HepG2 (cell line): ENCODE data around the gene IER5L. TPM values are rescaled to one million over a fixed set of nuclear protein-coding genes. Genes with fewer than 3 reads are reported as not detected.

ENCODE experiments used
- CENPT ChIP-seq: sonication (generic); formaldehyde crosslinking; IDR thresholded peaks from 2 replicates; pipeline ENCODE4 v1.8.0; 2022; ENCODE audit warnings: low read depth, mild to moderate bottlenecking, moderate library complexity, missing genetic modification reagents
- DR1 ChIP-seq: sonication (generic); formaldehyde crosslinking; IDR thresholded peaks from 2 replicates; pipeline ENCODE4 v1.8.0; 2021; ENCODE audit warnings: mild to moderate bottlenecking, missing genetic modification reagents, inconsistent platforms
- FOXP1 ChIP-seq, 2 experiments: fragments of 450-650 bp in 1 of 2; IDR thresholded peaks; 2 replicates each; pipeline ENCODE4 v1.6.1; 2017 to 2018; ENCODE audit warnings: antibody characterized with exemption in 1 of 2
- FOXP4 ChIP-seq: sonication (generic); formaldehyde crosslinking; IDR thresholded peaks from 2 replicates; pipeline ENCODE4 v1.4.0; 2020; ENCODE audit warnings: missing genetic modification reagents
- KDM5B ChIP-seq: sonication (generic); formaldehyde crosslinking; IDR thresholded peaks from 2 replicates; pipeline ENCODE4 v1.4.0; 2020; ENCODE audit warnings: missing genetic modification reagents, mild to moderate bottlenecking, borderline replicate concordance
- KMT2B ChIP-seq: IDR thresholded peaks from 2 replicates; pipeline ENCODE4 v1.6.1; 2016; ENCODE audit warnings: missing genetic modification reagents, missing compliant biosample characterization
- MBD4 ChIP-seq: IDR thresholded peaks from 2 replicates; pipeline ENCODE4 v1.6.1; 2012; ENCODE audit warnings: low read length, inconsistent platforms, borderline replicate concordance
- MTA1 ChIP-seq: sonication (generic); formaldehyde crosslinking; IDR thresholded peaks from 2 replicates; pipeline ENCODE4 v1.4.0; 2020; ENCODE audit warnings: missing genetic modification reagents, mild to moderate bottlenecking, borderline replicate concordance
- SMYD3 ChIP-seq: sonication (generic); formaldehyde crosslinking; IDR thresholded peaks from 2 replicates; pipeline ENCODE4 v1.8.1; 2023; ENCODE audit warnings: mild to moderate bottlenecking, missing genetic modification reagents
- SUZ12 ChIP-seq: fragments of 150-350 bp; IDR thresholded peaks from 2 replicates; pipeline ENCODE4 v1.6.1; 2014; ENCODE audit warnings: low read depth, low read length
- TAF1 ChIP-seq: sonication (generic); formaldehyde crosslinking; IDR thresholded peaks from 2 replicates; pipeline ENCODE4 v1.4.0; 2020; ENCODE audit warnings: missing genetic modification reagents
- TBX3 ChIP-seq: fragments of 450-650 bp; IDR thresholded peaks from 2 replicates; pipeline ENCODE4 v1.6.1; 2017; ENCODE audit warnings: antibody characterized with exemption, mild to moderate bottlenecking, inconsistent platforms, borderline replicate concordance
- ZBTB4 ChIP-seq: sonication (generic); formaldehyde crosslinking; IDR thresholded peaks from 2 replicates; pipeline ENCODE4 v1.4.0; 2020; ENCODE audit warnings: missing genetic modification reagents, mild to moderate bottlenecking, borderline replicate concordance
- ZBTB42 ChIP-seq: sonication (generic); formaldehyde crosslinking; IDR thresholded peaks from 2 replicates; pipeline ENCODE4 v1.5.0; 2020; ENCODE audit warnings: mild to moderate bottlenecking, missing genetic modification reagents
- ZFP82 ChIP-seq: sonication (generic); formaldehyde crosslinking; IDR thresholded peaks from 2 replicates; pipeline ENCODE4 v1.5.1; 2020; ENCODE audit warnings: mild to moderate bottlenecking, missing genetic modification reagents, borderline replicate concordance
- ZMYM3 ChIP-seq: sonication (generic); formaldehyde crosslinking; IDR thresholded peaks from 2 replicates; pipeline ENCODE4 v1.5.1; 2020; ENCODE audit warnings: mild to moderate bottlenecking, missing genetic modification reagents
- ZNF451 ChIP-seq: sonication (generic); formaldehyde crosslinking; IDR thresholded peaks from 2 replicates; pipeline ENCODE4 v1.5.0; 2020; ENCODE audit warnings: mild to moderate bottlenecking, missing genetic modification reagents
- ZNF574 ChIP-seq: sonication (generic); formaldehyde crosslinking; IDR thresholded peaks from 2 replicates; pipeline ENCODE4 v1.4.0; 2020; ENCODE audit warnings: missing genetic modification reagents
- ZNF800 ChIP-seq: sonication (generic); formaldehyde crosslinking; IDR thresholded peaks from 2 replicates; pipeline ENCODE4 v1.4.0; 2020; ENCODE audit warnings: missing genetic modification reagents
- polyA plus RNA-seq, 8 experiments: library from polyadenylated mRNA; depleted of rRNA in 3 of 8; stranded (reverse) in 7 of 8; unstranded in 1 of 8; fragments of >200 nt; fragmentation: Illumina TruSeq in 4 of 8; extraction: Trizol in 4 of 8; gene quantifications; 2 replicates each; pipeline versions ENCODE4 v1.2.1 to v1.2.3, GENCODE V29; 2011 to 2016; ENCODE audit warnings: low read depth in 4 of 8, missing spikeins in 1 of 8, mixed read lengths in 1 of 8; ENCODE audit not compliant: insufficient read depth in 1 of 8
- total RNA-seq, 5 experiments: library from RNA; depleted of rRNA; stranded (reverse); fragments of >200 nt; fragmentation: Illumina TruSeq; extraction: Trizol; gene quantifications; 2 replicates each; pipeline ENCODE4 v1.2.3, GENCODE V29; 2016; ENCODE audit warnings: low read depth in 1 of 5

Gene IER5L
- total and polyA plus RNA-seq, 2 of the 13 experiments (the other 11 are each of a cell fraction or from before 2014, with no cell fraction given): 1.8 to 3.3 TPM

GRCh38 chr9:129175825-129176633 lies 2.0 kb downstream of the IER5L start (continued):
- TF ChIP-seq FOXP4 (peak; percentile 64), ZNF574 (CRISPR knock-in tag) (peak; percentile 90), SMYD3 (CRISPR knock-in tag) (no peak), CENPT (no peak), ZBTB42 (no peak), ZNF800 (CRISPR knock-in tag) (peak; percentile 65; the same call in 1 of the 2 replicates), DR1 (no peak), TAF1 (CRISPR knock-in tag) (peak; percentile 37; the same call in 1 of the 2 replicates), ZBTB4 (CRISPR knock-in tag) (no peak), KDM5B (no peak; the same call in 1 of the 2 replicates), MBD4 (no peak), ZMYM3 (0 out of 2 replicates have a peak, but pooled peaks have one; percentile 26), KMT2B (no peak; the same call in 1 of the 2 replicates), FOXP1 (IDR thresholded peaks at IDR 0.05) (no peak), FOXP1 (CRISPR knock-in tag; IDR thresholded peaks at IDR 0.05) (no peak), ZNF451 (CRISPR knock-in tag) (no peak), TBX3 (no peak), MTA1 (CRISPR knock-in tag) (no peak; the same call in 1 of the 2 replicates), ZFP82 (CRISPR knock-in tag) (no peak), SUZ12 (peak; percentile 44)
